AG04449 (cell line): ENCODE measurements around the gene LY86.

Experiments used
- CTCF ChIA-PET: fragments of 350-600 bp; formaldehyde crosslinking; extraction: SDS; loops from one replicate; lab custom pipeline; 2021; ENCODE audit warnings: antibody characterized with exemption; lab: Yijun Ruan, JAX
- POLR2A ChIA-PET: fragments of 400-600, 350-600 bp; formaldehyde crosslinking; extraction: SDS; loops from one replicate; lab custom pipeline; 2020; ENCODE audit warnings: antibody characterized with exemption, inconsistent platforms; lab: Yijun Ruan, JAX
- DNase-seq: peaks from one replicate; pipeline ENCODE4 v3.0.0-alpha.2; 2010; ENCODE audit warnings: low read depth, low spot score
- H3K4me3 ChIP-seq: 2 replicates; pipeline ENCODE4 v1.5.1; 2011; ENCODE audit warnings: low read depth, mild to moderate bottlenecking, control low read depth, low read length
- TF ChIP-seq, protein P1 (sequence below): IDR thresholded peaks from one replicate; pipeline ENCODE4 v1.5.1; 2011; ENCODE audit warnings: mild to moderate bottlenecking, moderate library complexity, low read length, control low read depth, inconsistent platforms; ENCODE audit not compliant: insufficient read depth; ENCODE audit errors: missing control alignments

LY86 gene

DNA sequence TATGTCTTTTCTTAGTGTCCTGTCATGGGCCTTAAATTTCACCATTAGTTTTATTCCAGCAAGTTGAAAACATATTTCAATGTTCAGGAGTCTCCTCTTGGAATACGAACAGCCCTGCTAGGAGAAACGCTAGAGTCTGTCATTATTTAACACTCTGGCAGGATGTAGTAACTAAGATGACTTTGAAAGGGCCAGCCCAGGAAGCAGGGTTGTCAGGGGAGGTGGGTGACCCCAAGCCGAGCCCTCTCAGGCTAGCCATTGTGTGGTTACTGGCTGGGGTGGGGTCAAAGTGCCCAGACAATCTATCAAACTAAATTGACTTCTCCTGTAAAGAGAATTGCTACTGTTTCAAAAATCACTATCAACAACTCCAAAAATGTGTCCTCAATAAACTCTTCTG is 67.8 kb downstream of the LY86 start:
- no peak for DNase-seq
- TF ChIP-seq, protein P1, sequence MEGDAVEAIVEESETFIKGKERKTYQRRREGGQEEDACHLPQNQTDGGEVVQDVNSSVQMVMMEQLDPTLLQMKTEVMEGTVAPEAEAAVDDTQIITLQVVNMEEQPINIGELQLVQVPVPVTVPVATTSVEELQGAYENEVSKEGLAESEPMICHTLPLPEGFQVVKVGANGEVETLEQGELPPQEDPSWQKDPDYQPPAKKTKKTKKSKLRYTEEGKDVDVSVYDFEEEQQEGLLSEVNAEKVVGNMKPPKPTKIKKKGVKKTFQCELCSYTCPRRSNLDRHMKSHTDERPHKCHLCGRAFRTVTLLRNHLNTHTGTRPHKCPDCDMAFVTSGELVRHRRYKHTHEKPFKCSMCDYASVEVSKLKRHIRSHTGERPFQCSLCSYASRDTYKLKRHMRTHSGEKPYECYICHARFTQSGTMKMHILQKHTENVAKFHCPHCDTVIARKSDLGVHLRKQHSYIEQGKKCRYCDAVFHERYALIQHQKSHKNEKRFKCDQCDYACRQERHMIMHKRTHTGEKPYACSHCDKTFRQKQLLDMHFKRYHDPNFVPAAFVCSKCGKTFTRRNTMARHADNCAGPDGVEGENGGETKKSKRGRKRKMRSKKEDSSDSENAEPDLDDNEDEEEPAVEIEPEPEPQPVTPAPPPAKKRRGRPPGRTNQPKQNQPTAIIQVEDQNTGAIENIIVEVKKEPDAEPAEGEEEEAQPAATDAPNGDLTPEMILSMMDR = no peak
- POLR2A ChIA-PET = no interaction called here
- no peak overlapping the region for H3K4me3 ChIP-seq
- CTCF ChIA-PET = no interaction called here

- POLR2A ChIA-PET = no interaction called here
Observed at GRCh38 chr6:6657085-6657819, 68.7 kb downstream of the LY86 start.

GRCh38 chr6:6657820-6658217 is 69.3 kb downstream of the LY86 start:
- no peak overlapping the region for H3K4me3 ChIP-seq
- POLR2A ChIA-PET = no interaction called here
- TF ChIP-seq, protein P1 = no peak
- CTCF ChIA-PET = no interaction called here
- DNase-seq = no peak

More at GRCh38 chr6:6657085-6657819, 68.7 kb downstream of the LY86 start:
- TF ChIP-seq, protein P1 = no peak
- CTCF ChIA-PET = no interaction called here
- DNase-seq = no peak
- H3K4me3 ChIP-seq = no peak overlapping the region

DNA sequence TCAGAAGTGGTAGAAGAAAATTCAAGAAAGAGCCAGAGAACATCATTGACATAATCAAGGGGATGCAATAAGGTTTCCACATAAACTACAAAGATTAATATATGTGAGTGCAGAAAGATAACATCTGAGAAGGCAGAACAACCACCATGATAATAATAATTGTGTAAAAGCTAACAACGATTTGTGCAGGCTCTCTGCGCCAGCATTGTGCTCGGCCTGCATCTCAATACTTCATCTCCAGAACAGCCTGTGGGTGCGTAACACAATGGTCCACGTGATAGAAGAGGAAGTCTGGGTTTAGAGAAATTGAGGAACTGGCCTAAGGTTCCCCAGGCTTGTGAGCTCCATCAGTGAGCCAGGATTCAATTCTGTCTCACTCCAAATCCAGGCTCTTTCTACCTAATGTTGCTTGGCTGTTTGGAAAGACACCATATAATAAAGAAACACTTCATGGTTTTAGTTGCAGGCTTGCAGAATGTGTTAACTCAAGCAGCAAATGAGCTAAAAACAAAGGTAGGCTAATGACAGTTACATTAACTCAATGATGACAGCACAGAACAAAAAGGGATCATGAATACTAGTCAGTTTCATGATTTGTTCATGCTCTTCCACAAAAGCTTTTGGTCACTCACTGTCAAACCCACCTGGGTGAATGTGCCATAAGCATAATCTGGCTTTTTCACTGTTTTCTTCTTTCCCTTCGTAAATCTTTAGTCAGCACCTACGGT is 71.2 kb downstream of the LY86 start:
- DNase-seq = no peak
- ChIA-PET CTCF (interaction anchor here (0.7 to 1.9 kb wide), 4 partner anchors 9 to 37 kb away, joined by 3 to 5 read pairs (median 4); no protein-coding TSS in a partner anchor), POLR2A (no interaction called here)
- TF ChIP-seq, protein P1 = no peak
- H3K4me3 ChIP-seq = no peak overlapping the region

DNA sequence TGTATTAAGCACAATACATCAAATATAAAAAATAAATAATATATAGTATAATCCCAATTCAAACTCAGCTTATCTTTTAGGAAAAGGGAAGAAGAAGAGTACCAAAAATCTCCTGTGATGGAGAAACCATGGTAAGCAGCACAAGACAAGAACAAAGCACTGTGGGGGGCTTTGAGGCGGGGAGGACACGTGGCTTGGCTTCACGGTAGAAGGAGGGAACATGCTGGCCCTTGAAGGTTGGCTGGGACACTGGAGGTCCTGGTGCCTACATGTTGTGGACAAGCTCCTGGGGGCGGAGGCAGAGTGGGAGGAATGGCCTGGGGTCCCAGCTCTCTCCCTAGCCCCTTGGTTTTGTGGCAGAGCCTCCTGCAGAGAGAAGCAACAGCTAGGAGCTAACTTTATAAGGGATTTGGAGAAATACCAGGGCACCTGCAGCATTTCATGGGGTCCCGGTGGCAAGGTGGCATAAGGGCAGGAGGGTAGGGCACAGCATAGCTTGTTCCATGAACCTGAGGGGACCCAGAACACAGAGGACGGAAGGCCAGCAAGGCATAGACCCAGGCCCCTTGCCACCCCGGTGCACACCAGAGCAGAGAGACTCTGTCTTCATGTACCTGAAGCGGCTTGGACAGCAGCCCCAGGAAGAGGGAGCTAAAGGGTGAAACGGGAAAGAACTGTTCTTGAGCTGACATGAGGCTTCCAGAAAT is 72.0 kb downstream of the LY86 start:
- ChIA-PET POLR2A (no interaction called here), CTCF (interaction anchor here (0.7 to 1.9 kb wide), 4 partner anchors 8 to 36 kb away, joined by 3 to 5 read pairs (median 4); no protein-coding TSS in a partner anchor)
- no peak for DNase-seq
- TF ChIP-seq, protein P1 = no peak
- no peak overlapping the region for H3K4me3 ChIP-seq
